ENCODE data around the gene CACNA1H. TPM values are rescaled to one million over a fixed set of nuclear protein-coding genes. Genes with fewer than 3 reads are reported as not detected.

The CACNA1H gene
- total and polyA plus RNA-seq, 7 donors: 0.46 to 181 (median 37.0) TPM

GRCh38 chr16:1208239-1208830 is 55.4 kb downstream of the CACNA1H start:
- H3K4me1 ChIP-seq: no peaks in the 10 kb centered on the region
- DNase-seq: no peak
- TF ChIP-seq POLR2AphosphoS5 (IDR thresholded peaks at IDR 0.05) (no peak), POLR2A (IDR thresholded peaks at IDR 0.05) (no peak), EP300 (IDR thresholded peaks at IDR 0.05) (no peak), CTCF (IDR thresholded peaks at IDR 0.05) (no peak)
- 78 to 80% methylated on average over 22 of the region's 22 CpGs for WGBS, 2 donors
- intact Hi-C loops (cut with DNase I): no loop called here
- no peaks in the 10 kb centered on the region for H3K27me3 ChIP-seq
- peaks cover 73 to 97% (median 95%) of the 10 kb centered on the region in 4 donors for H3K36me3 ChIP-seq
- no peaks in the 10 kb centered on the region for H3K9me3 ChIP-seq
- no peak overlapping the region for H3K27ac ChIP-seq
- H3K4me3 ChIP-seq: no peak overlapping the region

GRCh38 chr16:1209081-1209480 is 56.2 kb downstream of the CACNA1H start:
- TF ChIP-seq EP300 (IDR thresholded peaks at IDR 0.05) (no peak), POLR2AphosphoS5 (IDR thresholded peaks at IDR 0.05) (peak in 1 of 4 donors; percentile 7), POLR2A (IDR thresholded peaks at IDR 0.05) (no peak), CTCF (IDR thresholded peaks at IDR 0.05) (no peak)
- intact Hi-C loops (cut with DNase I): no loop called here
- H3K4me1 ChIP-seq: no peaks in the 10 kb centered on the region

GRCh38 chr16:1210461-1210860 is 57.6 kb downstream of the CACNA1H start:
- WGBS, 2 donors: 86 to 87% methylated on average over 23 of the region's 23 CpGs
- intact Hi-C loops (cut with DNase I): no loop called here
- DNase-seq: no peak

More at GRCh38 chr16:1209081-1209480, 56.2 kb downstream of the CACNA1H start:
- Histone ChIP-seq H3K27me3 (no peaks in the 10 kb centered on the region), H3K36me3 (peaks cover 66 to 97% (median 95%) of the 10 kb centered on the region in 4 donors), H3K4me3 (no peak overlapping the region), H3K27ac (no peak overlapping the region), H3K9me3 (no peaks in the 10 kb centered on the region)
- 93 to 94% methylated on average over 43 of the region's 43 CpGs for WGBS, 2 donors
- DNase-seq: no peak

GRCh38 chr16:1211451-1212268 is 58.8 kb downstream of the CACNA1H start:
- intact Hi-C loops (cut with DNase I): no loop called here
- no peak for DNase-seq
- H3K27ac ChIP-seq: no peak overlapping the region
- no peaks in the 10 kb centered on the region for H3K27me3 ChIP-seq
- TF ChIP-seq EP300 (IDR thresholded peaks at IDR 0.05) (no peak), POLR2A (IDR thresholded peaks at IDR 0.05) (no peak), CTCF (IDR thresholded peaks at IDR 0.05) (no peak), POLR2AphosphoS5 (IDR thresholded peaks at IDR 0.05) (no peak)
- no peak overlapping the region for H3K4me3 ChIP-seq
- no peaks in the 10 kb centered on the region for H3K9me3 ChIP-seq
- 90 to 91% methylated on average over 65 of the region's 65 CpGs for WGBS, 2 donors
- peaks cover 64 to 100% (median 99%) of the 10 kb centered on the region in 4 donors for H3K36me3 ChIP-seq
- no peaks in the 10 kb centered on the region for H3K4me1 ChIP-seq

More at GRCh38 chr16:1210461-1210860, 57.6 kb downstream of the CACNA1H start:
- Histone ChIP-seq H3K4me1 (no peaks in the 10 kb centered on the region), H3K9me3 (no peaks in the 10 kb centered on the region), H3K4me3 (no peak overlapping the region), H3K36me3 (peaks cover 75 to 100% (median 99%) of the 10 kb centered on the region in 4 donors), H3K27ac (peak overlapping the region in 1 of 4 donors; percentile 12), H3K27me3 (no peaks in the 10 kb centered on the region)
- no peak for TF ChIP-seq CTCF (IDR thresholded peaks at IDR 0.05)
- TF ChIP-seq POLR2A (IDR thresholded peaks at IDR 0.05): no peak
- no peak for TF ChIP-seq POLR2AphosphoS5 (IDR thresholded peaks at IDR 0.05)
- no peak for TF ChIP-seq EP300 (IDR thresholded peaks at IDR 0.05)
